Measurements from ENCODE around the gene COX14. TPM values are rescaled to one million over a fixed set of nuclear protein-coding genes. Genes with fewer than 3 reads are reported as not detected.
"Not testable (repeated sequence)": the region's sequence is repeated elsewhere in the genome, so short reads cannot be mapped to it uniquely, and the experiment has no call there.

COX14 gene
- total RNA-seq, 3 donors from 2014 or later = 72.2 to 89.8 (median 74.9) TPM

GRCh38 chr12:50132505-50133135 lies 20.6 kb downstream of the COX14 start:
- no peak for TF ChIP-seq CTCF (IDR thresholded peaks at IDR 0.05)
- H3K4me3 ChIP-seq = no peak overlapping the region
- intact Hi-C loops (cut with DNase I, micrococcal nuclease) = no loop called here
- peak in 1 of 3 donors; percentile 21 for DNase-seq
- ATAC-seq = peak; percentile 73
- no peaks in the 10 kb centered on the region for H3K9me3 ChIP-seq
- no peaks in the 10 kb centered on the region for H3K4me1 ChIP-seq (ENCODE audit: low read depth)
- H3K36me3 ChIP-seq (ENCODE audit: low read depth) = no peaks in the 10 kb centered on the region

GRCh38 chr12:50142993-50143392 lies 31.0 kb downstream of the COX14 start:
- TF ChIP-seq CTCF (IDR thresholded peaks at IDR 0.05) = no peak
- H3K9me3 ChIP-seq = no peaks in the 10 kb centered on the region
- H3K4me1 ChIP-seq (ENCODE audit: low read depth) = no peaks in the 10 kb centered on the region
- DNase-seq (no peak), ATAC-seq (no peak)
- H3K4me3 ChIP-seq = no peak overlapping the region
- intact Hi-C loops (cut with DNase I, micrococcal nuclease) = no loop called here
- H3K36me3 ChIP-seq (ENCODE audit: low read depth) = no peaks in the 10 kb centered on the region

- Histone ChIP-seq H3K4me1 (ENCODE audit: low read depth) (no peaks in the 10 kb centered on the region), H3K9me3 (no peaks in the 10 kb centered on the region), H3K4me3 (no peak overlapping the region), H3K36me3 (ENCODE audit: low read depth) (no peaks in the 10 kb centered on the region)
- intact Hi-C loops (cut with DNase I, micrococcal nuclease) = no loop called here
- no peak for TF ChIP-seq CTCF (IDR thresholded peaks at IDR 0.05)
- DNase-seq = no peak
- ATAC-seq = no peak
Observed at GRCh38 chr12:50145439-50145838, 33.4 kb downstream of the COX14 start.

GRCh38 chr12:50147281-50147680 lies 35.2 kb downstream of the COX14 start:
- Histone ChIP-seq H3K36me3 (ENCODE audit: low read depth) (no peaks in the 10 kb centered on the region), H3K4me3 (no peak overlapping the region), H3K9me3 (no peaks in the 10 kb centered on the region), H3K4me1 (ENCODE audit: low read depth) (no peaks in the 10 kb centered on the region)
- ATAC-seq (no peak), DNase-seq (no peak)
- intact Hi-C loops (cut with DNase I, micrococcal nuclease) = no loop called here
- no peak for TF ChIP-seq CTCF (IDR thresholded peaks at IDR 0.05)

- DNase-seq; H3K36me3 ChIP-seq (ENCODE audit: low read depth); ATAC-seq; H3K9me3 ChIP-seq; intact Hi-C loops (cut with DNase I, micrococcal nuclease); H3K4me3 ChIP-seq; H3K4me1 ChIP-seq (ENCODE audit: low read depth): not testable (repeated sequence)
Observed at GRCh38 chr12:50148011-50148410, 36.0 kb downstream of the COX14 start.

GRCh38 chr12:50149311-50149710 lies 37.3 kb downstream of the COX14 start:
- H3K36me3 ChIP-seq (ENCODE audit: low read depth) = no peaks in the 10 kb centered on the region
- DNase-seq = no peak
- intact Hi-C loops (cut with DNase I, micrococcal nuclease) = no loop called here
- no peak for ATAC-seq
- no peak overlapping the region for H3K4me3 ChIP-seq
- no peaks in the 10 kb centered on the region for H3K4me1 ChIP-seq (ENCODE audit: low read depth)
- no peak for TF ChIP-seq CTCF (IDR thresholded peaks at IDR 0.05)
- H3K9me3 ChIP-seq = no peaks in the 10 kb centered on the region
